Activated CD8-positive, alpha-beta T cell treated with anti-CD3 and anti-CD28 coated beads, Interleukin-2, amount 10 ng/mL, durations not matched to agents 7 days and 5 days (primary cell): ENCODE data around the gene PDE4D. TPM values are rescaled to one million over a fixed set of nuclear protein-coding genes. Genes with fewer than 3 reads are reported as not detected.
A peak's percentile ranks its signal among the peaks of the same experiment; 100 is the strongest.
"Not testable (repeated sequence)": the region's sequence is repeated elsewhere in the genome, so short reads cannot be mapped to it uniquely, and the experiment has no call there.

ENCODE experiments used
- ATAC-seq: fragments of 150-1000 bp; cut with Tn5 transposase; one replicate; pipeline ENCODE4 v1.10.0; 2021; ENCODE audit warnings: moderate library complexity
- CTCF ChIA-PET: fragments of 350-600 bp; sonication (Branson Sonifier 250); formaldehyde crosslinking; loops from one replicate; lab custom pipeline; 2021; ENCODE audit warnings: antibody characterized with exemption; lab: Charles Lee
- POLR2A ChIA-PET: fragments of 350-600 bp; sonication (Branson Sonifier 250); formaldehyde crosslinking; loops from one replicate; lab custom pipeline; 2021; ENCODE audit warnings: antibody characterized with exemption; lab: Charles Lee
- DNase-seq: peaks from one replicate; pipeline ENCODE4 v3.0.0-alpha.2; 2020
- H3K27ac Mint-ChIP-seq: one replicate; pipeline ENCODE4 v1.8.0; 2021; ENCODE audit warnings: mild to moderate bottlenecking, mixed read lengths
- H3K27me3 Mint-ChIP-seq: one replicate; pipeline ENCODE4 v1.8.0; 2021; ENCODE audit warnings: low read depth, mixed read lengths
- H3K36me3 Mint-ChIP-seq: one replicate; pipeline ENCODE4 v1.8.0; 2021; ENCODE audit warnings: low read depth, mixed read lengths
- H3K4me1 Mint-ChIP-seq: one replicate; pipeline ENCODE4 v1.8.0; 2021; ENCODE audit warnings: low read depth, mixed read lengths
- H3K4me3 Mint-ChIP-seq: one replicate; pipeline ENCODE4 v1.8.0; 2021; ENCODE audit warnings: mild to moderate bottlenecking, mixed read lengths
- H3K9me3 Mint-ChIP-seq: one replicate; pipeline ENCODE4 v1.8.0; 2022; ENCODE audit warnings: mixed read lengths; ENCODE audit not compliant: insufficient read depth
- total RNA-seq, 2 experiments: library from RNA; stranded (reverse); gene quantifications; one replicate each; pipeline ENCODE4 v1.2.3, GENCODE V29; 2021

PDE4D gene
- total RNA-seq, 2 experiments from 2014 or later = 65.4 to 70.7 TPM

GRCh38 chr5:59058969-59059687 lies 834.4 kb downstream of the PDE4D start:
- Mint-ChIP-seq H3K9me3 (no peaks in the 10 kb centered on the region), H3K4me3 (no peak overlapping the region), H3K4me1 (no peaks in the 10 kb centered on the region), H3K36me3 (no peaks in the 10 kb centered on the region), H3K27ac (no peak overlapping the region), H3K27me3 (peaks cover 15% of the 10 kb centered on the region)
- ATAC-seq = no peak
- POLR2A ChIA-PET = no interaction called here
- DNase-seq = no peak
- CTCF ChIA-PET = interaction anchor here (0.7 kb wide), 1 partner anchor 44 kb away, joined by 3 read pairs; no protein-coding TSS in a partner anchor

- ATAC-seq (no peak), DNase-seq (no peak)
- Mint-ChIP-seq H3K4me1 (no peaks in the 10 kb centered on the region), H3K4me3 (no peak overlapping the region), H3K9me3 (no peaks in the 10 kb centered on the region), H3K27ac (no peak overlapping the region), H3K36me3 (no peaks in the 10 kb centered on the region), H3K27me3 (peaks cover 15% of the 10 kb centered on the region)
- POLR2A ChIA-PET = no interaction called here
- CTCF ChIA-PET = no interaction called here
Measured at GRCh38 chr5:59058237-59058636, 835.3 kb downstream of the PDE4D start.

- H3K27ac Mint-ChIP-seq, H3K4me3 Mint-ChIP-seq, DNase-seq, ATAC-seq, H3K9me3 Mint-ChIP-seq, H3K4me1 Mint-ChIP-seq, H3K36me3 Mint-ChIP-seq: not testable (repeated sequence)
- ChIA-PET POLR2A (interaction anchor here (0.9 kb wide), 1 partner anchor 21 kb away, joined by 3 read pairs; no protein-coding TSS in a partner anchor), CTCF (interaction anchor here (0.7 to 1.3 kb wide), 6 partner anchors 8 to 616 kb away, joined by 3 to 4 read pairs (median 4); no protein-coding TSS in a partner anchor)
- peaks cover 19% of the 10 kb centered on the region for H3K27me3 Mint-ChIP-seq
Measured at GRCh38 chr5:59056599-59056998, 836.9 kb downstream of the PDE4D start.

GRCh38 chr5:59055745-59056448 lies 837.6 kb downstream of the PDE4D start:
- H3K27me3 Mint-ChIP-seq = peaks cover 19% of the 10 kb centered on the region
- no peak overlapping the region for H3K27ac Mint-ChIP-seq
- H3K4me3 Mint-ChIP-seq = no peak overlapping the region
- no peaks in the 10 kb centered on the region for H3K9me3 Mint-ChIP-seq
- ChIA-PET CTCF (interaction anchor here (0.6 to 1.3 kb wide), 4 partner anchors 9 to 306 kb away, joined by 3 to 4 read pairs (median 4); no protein-coding TSS in a partner anchor), POLR2A (interaction anchor here (0.9 kb wide), 1 partner anchor 21 kb away, joined by 3 read pairs; no protein-coding TSS in a partner anchor)
- H3K36me3 Mint-ChIP-seq = no peaks in the 10 kb centered on the region
- no peaks in the 10 kb centered on the region for H3K4me1 Mint-ChIP-seq
- DNase-seq = no peak
- ATAC-seq = no peak

- H3K27me3 Mint-ChIP-seq = peaks cover 19% of the 10 kb centered on the region
- H3K4me3 Mint-ChIP-seq = no peak overlapping the region
- ATAC-seq = no peak
- H3K4me1 Mint-ChIP-seq = no peaks in the 10 kb centered on the region
- no peaks in the 10 kb centered on the region for H3K9me3 Mint-ChIP-seq
- DNase-seq = no peak
- no peaks in the 10 kb centered on the region for H3K36me3 Mint-ChIP-seq
- ChIA-PET POLR2A (no interaction called here), CTCF (interaction anchor here (1.2 kb wide), 1 partner anchor 21 kb away, joined by 4 read pairs; no protein-coding TSS in a partner anchor)
- no peak overlapping the region for H3K27ac Mint-ChIP-seq
Measured at GRCh38 chr5:59054963-59055528, 838.5 kb downstream of the PDE4D start.

GRCh38 chr5:59051951-59052350 lies 841.6 kb downstream of the PDE4D start:
- no peak for ATAC-seq
- Mint-ChIP-seq H3K27me3 (peaks cover 16% of the 10 kb centered on the region), H3K4me1 (no peaks in the 10 kb centered on the region), H3K9me3 (no peaks in the 10 kb centered on the region), H3K36me3 (no peaks in the 10 kb centered on the region), H3K27ac (no peak overlapping the region), H3K4me3 (no peak overlapping the region)
- POLR2A ChIA-PET = no interaction called here
- CTCF ChIA-PET = no interaction called here
- DNase-seq = no peak

- Mint-ChIP-seq H3K4me3 (no peak overlapping the region), H3K27ac (no peak overlapping the region), H3K36me3 (peaks cover 7% of the 10 kb centered on the region), H3K27me3 (peaks cover 4% of the 10 kb centered on the region), H3K9me3 (no peaks in the 10 kb centered on the region), H3K4me1 (peaks cover 6% of the 10 kb centered on the region)
- ChIA-PET POLR2A (no interaction called here), CTCF (interaction anchor here (1.0 to 1.2 kb wide), 2 partner anchors 14 to 124 kb away, joined by 3 to 4 read pairs; no protein-coding TSS in a partner anchor)
- DNase-seq = no peak
- no peak for ATAC-seq
Measured at GRCh38 chr5:59049095-59049494, 844.4 kb downstream of the PDE4D start.

GRCh38 chr5:59042201-59043055 lies 851.1 kb downstream of the PDE4D start:
- POLR2A ChIA-PET = interaction anchor here (0.7 to 4.3 kb wide), 4 partner anchors 20 to 136 kb away, joined by 3 to 64 read pairs (median 14); no protein-coding TSS in a partner anchor

GRCh38 chr5:59041355-59041754 lies 852.2 kb downstream of the PDE4D start:
- CTCF ChIA-PET = interaction anchor here (1.0 to 4.6 kb wide), 14 partner anchors 9 to 154 kb away, joined by 3 to 44 read pairs (median 4); no protein-coding TSS in a partner anchor
- no peaks in the 10 kb centered on the region for H3K27me3 Mint-ChIP-seq
- H3K4me3 Mint-ChIP-seq = peak overlapping the region; percentile 83

More at GRCh38 chr5:59042201-59043055, 851.1 kb downstream of the PDE4D start:
- CTCF ChIA-PET = interaction anchor here (1.0 to 4.6 kb wide), 12 partner anchors 9 to 156 kb away, joined by 3 to 44 read pairs (median 4); no protein-coding TSS in a partner anchor
- Mint-ChIP-seq H3K9me3 (no peaks in the 10 kb centered on the region), H3K27ac (peak overlapping the region; percentile 54), H3K4me3 (peak overlapping the region; percentile 47), H3K4me1 (peaks cover 37% of the 10 kb centered on the region), H3K27me3 (no peaks in the 10 kb centered on the region), H3K36me3 (peaks cover 22% of the 10 kb centered on the region)
- ATAC-seq (no peak), DNase-seq (peak; percentile 32)

GRCh38 chr5:59040804-59041201 lies 852.7 kb downstream of the PDE4D start:
- Mint-ChIP-seq H3K9me3 (no peaks in the 10 kb centered on the region), H3K4me1 (peaks cover 40% of the 10 kb centered on the region), H3K36me3 (peaks cover 38% of the 10 kb centered on the region), H3K27me3 (no peaks in the 10 kb centered on the region), H3K4me3 (peak overlapping the region; percentile 83), H3K27ac (peak overlapping the region; percentile 99)
- ChIA-PET POLR2A (interaction anchor here (1.2 to 4.3 kb wide), 3 partner anchors 84 to 105 kb away, joined by 3 to 64 read pairs (median 26); no protein-coding TSS in a partner anchor), CTCF (interaction anchor here (1.2 to 4.6 kb wide), 11 partner anchors 8 to 147 kb away, joined by 3 to 44 read pairs (median 5); no protein-coding TSS in a partner anchor)
- no peak for ATAC-seq
- no peak for DNase-seq

More at GRCh38 chr5:59041355-59041754, 852.2 kb downstream of the PDE4D start:
- Mint-ChIP-seq H3K36me3 (peaks cover 33% of the 10 kb centered on the region), H3K9me3 (no peaks in the 10 kb centered on the region), H3K4me1 (peaks cover 37% of the 10 kb centered on the region), H3K27ac (peak overlapping the region; percentile 40)
- DNase-seq (no peak), ATAC-seq (no peak)
- POLR2A ChIA-PET = interaction anchor here (1.1 to 4.3 kb wide), 4 partner anchors 83 to 137 kb away, joined by 3 to 64 read pairs (median 14); no protein-coding TSS in a partner anchor
